Left forelimb (tissue), 1 donor: ENCODE data around the gene SLC41A1.

ENCODE experiments used
- DNase-seq: peaks from one replicate; pipeline ENCODE4 v3.0.0-alpha.2; 2018; ENCODE audit warnings: low spot score

SLC41A1 gene

DNA sequence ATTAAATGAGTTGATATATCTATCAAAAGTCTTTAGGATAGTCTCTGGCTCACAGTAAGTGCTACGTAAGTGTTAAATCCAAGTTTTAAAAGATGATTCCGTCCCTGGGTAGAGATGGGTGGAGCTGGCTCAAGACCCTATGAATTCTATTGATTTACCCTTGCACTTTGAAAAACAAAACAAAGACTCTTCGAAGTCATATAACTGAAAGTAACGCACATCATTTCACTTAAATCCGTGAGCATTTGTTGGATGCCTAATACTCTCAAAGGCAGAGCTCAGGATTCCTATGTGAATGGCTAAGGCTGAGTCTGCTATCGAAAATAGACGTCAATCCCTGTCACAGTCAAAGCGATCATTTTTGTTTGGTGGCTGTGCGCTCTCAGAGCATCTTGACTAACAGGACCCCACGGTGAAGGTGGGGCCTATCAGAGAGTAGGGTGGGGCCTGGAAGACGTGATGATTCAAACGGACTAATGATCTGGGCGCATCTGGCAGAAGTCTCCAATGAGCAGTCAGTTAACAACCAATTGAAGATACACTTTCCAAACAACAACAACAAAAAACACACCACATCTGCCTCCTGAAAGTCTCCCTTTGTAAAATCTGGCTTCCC is 61.9 kb downstream of the SLC41A1 start:
- no peak for DNase-seq

DNA sequence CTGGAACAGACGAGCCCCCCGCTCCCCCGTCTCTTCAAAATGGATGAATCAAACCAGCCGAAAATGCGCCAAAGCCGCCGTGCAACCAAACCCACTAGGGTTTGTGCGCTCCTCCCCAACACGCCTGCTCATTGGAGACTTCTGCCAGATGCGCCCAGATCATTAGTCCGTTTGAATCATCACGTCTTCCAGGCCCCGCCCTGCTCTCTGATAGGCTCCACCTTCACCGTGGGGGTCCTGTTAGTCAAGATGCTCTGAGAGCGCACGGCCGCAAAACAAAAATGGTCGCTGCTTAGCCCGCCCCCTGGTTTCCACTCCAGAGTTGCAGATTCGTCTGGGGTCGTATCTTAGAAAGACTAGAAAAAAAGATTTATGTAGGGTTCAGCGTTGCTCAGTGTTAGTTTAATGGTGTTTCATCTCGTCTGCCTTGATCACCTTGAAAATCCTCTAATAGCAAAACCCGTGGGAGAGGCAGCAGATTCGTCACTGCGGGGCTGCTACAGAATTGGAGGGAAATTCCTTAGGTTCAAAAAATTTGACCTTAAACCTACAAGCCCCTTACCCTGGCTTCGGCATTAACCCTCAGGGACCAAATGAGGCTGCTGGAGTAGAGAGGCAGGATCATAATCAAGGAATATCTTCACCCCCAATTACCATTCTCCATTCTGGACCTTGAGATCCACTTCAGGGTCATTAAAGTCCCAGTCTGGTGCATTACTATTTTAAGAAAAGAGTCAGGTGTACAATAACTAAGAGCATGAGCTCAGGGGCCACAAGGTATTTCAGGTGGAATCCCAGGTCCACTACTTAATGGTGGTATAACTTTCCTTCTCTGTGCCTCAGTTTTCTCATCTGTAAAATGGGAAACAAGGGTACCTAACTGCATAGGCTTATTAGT is 62.6 kb downstream of the SLC41A1 start, which contains the start of gene NUCKS1:
TSS of gene NUCKS1 (minus strand) at position 45 of the 898 bp plus-strand sequence. CDS start 209 bp downstream, outside the sequence.
- peak; percentile 95 for DNase-seq

DNA sequence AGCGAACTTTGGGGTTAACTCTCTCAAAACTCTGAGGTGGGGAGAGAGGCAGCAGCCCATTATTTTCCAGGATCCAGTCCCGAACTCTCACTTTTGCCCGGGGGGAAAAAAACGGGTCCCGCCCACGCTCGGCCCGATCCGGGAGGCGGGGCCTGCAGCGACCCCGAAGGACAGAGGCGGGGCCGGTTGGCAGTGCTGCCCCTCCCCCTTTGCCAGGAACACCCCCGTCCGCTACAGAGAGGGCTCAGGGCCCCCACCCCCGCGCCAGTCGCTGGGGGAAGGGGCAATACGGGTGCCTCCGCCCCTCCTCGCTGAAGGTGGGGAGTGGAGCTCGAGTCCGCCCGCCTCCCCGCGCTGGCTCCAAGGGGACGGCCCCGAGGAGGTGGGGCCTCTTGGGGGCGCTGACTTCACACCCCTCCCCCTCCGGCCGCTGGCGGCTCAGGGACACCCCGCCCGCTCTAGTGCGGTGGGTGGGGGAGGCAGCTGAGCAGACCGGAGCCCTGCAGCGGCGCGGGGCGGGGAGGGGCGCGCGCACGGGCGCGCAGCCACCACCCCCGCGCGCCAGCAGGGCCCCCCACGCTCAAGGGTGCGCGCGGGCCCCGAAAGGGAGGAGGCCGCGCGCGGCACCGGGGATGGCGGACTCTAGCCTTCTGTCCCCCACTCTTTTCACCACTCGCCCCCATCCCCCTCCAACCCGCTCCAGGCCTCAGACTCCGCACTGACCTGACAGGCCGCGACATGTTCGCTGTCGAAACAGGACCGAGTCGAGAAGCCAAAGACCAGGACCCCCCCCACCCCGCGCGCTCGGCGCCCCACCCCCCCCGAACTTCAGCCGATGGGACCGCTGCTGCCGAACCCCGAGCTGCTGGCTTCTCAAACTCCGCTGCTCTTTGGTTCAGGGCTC is 63.5 kb downstream of the SLC41A1 start:
- peak; percentile 97 for DNase-seq

DNA sequence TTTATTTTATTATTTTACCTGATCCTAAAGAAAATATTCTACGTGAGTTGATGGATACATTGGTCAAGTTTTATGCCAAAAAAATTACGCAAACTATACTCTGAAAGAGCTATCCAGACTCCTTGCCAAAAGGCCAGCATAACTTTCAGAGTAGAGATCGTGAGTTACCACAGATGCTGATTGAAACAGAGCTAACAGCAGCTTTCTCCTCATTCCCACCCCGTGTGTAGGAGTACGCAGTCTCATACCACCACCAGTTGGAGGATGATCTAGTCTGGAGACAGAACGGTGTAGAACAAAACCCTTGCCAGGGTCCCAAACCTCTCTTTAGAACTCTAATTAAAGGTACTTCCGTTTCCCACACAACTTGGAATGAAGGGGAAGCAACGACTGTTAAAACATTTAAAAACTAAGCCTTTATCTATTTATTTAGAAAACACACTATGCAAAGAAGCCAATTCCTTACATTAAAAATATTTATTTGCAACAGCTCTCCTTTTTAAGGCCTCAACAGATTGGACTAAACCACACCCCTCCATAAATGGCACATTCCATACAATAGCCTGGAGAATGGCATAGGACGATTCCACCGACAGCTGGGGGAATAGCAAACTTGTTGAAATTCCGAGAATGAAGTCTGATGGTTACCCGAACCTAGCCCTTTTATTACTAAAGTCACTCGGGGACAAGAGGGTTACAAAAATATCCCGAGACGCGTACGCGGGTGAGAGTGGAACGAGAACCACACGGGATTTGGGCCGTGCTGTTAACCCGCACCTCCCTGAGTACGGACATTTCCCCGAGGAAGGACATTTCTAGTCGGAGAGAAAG is 64.4 kb downstream of the SLC41A1 start:
- DNase-seq: no peak

DNA sequence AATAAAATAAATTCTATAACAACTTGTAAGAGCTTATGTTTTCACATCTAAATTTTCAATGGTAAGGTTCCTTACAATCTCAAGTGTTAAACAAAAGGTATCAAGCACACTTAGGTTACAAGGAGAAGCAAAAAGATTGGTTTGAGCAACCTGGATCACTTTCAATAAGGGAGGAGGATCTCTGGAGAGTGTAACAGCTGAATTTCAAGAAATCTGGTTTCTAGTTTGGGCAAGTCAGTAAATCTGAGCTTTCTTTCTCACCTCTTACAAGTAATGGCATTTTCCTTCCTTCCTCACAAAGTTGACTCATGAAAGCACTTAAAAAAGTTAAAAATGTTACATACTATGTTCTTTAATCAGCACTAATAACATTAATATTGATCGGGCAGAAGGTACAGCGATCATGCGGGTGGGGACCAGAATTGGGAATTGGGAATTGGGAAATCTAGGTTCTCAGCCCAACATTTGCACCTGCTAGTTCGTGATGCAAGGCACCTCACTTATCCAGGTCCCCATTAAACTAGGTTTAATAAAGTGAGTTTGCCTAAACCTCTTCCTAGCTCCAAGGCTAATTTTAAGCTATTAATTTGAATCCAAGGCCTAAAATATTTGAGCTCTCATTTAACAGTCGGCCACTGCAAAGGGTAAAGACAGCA is 66.1 kb downstream of the SLC41A1 start:
- DNase-seq: no peak

DNA sequence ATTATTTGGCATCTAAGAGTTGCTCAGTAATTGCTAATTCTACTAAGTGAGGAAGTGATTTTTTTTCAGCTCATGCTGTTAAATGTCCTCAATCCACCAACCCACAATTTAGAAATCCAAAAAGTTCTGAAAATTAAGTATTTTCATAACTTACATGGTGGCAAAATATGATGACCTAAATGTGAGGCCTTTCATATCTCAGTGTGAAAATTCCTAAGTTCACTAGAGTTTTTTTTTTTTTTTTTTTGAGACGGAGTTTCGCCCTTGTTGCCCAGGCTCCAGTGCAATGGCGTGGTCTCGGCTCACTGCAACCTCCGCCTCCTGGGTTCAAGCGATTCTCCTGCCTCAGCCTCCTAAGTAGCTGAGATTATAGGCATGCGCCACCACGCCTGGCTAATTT is 68.6 kb downstream of the SLC41A1 start:
- DNase-seq: no peak

DNA sequence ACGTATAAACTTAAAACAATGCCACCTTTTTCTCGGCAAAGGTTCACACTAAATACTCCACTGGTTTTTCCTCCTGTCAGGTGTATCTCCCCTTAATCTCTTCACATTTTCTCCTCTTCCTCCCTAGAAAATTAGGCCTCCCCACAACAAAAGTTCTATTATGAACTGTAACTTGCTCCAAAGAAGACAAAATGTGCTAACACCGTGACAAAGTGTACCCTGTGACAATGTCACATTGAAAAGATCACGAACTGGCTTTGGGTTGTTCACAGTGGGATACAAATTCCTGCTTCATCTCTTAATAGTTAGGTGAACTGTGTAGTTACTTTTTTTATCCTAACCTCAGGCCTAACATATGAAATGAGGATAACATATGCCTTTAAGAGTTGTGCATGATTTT is 69.0 kb downstream of the SLC41A1 start:
- DNase-seq: no peak

DNA sequence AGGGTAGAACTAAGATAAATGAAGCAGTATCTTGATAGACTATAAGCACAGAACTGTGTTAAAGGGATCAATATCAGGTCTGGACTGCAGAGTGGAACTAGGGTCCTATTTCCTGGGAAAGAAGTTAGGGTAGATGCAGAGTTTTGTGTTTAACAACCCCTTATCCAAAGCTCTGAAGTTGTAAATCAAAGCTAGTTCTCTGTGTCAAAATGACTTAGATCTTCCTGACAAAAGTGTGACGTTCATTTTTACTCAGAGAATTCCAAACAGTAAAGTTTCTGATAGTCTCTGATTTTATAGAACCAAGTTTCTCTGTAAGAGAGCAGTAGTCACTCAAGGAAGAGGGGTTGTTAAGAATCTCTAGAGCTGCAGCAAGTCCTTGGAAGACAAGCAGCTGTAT is 71.3 kb downstream of the SLC41A1 start:
- no peak for DNase-seq

DNA sequence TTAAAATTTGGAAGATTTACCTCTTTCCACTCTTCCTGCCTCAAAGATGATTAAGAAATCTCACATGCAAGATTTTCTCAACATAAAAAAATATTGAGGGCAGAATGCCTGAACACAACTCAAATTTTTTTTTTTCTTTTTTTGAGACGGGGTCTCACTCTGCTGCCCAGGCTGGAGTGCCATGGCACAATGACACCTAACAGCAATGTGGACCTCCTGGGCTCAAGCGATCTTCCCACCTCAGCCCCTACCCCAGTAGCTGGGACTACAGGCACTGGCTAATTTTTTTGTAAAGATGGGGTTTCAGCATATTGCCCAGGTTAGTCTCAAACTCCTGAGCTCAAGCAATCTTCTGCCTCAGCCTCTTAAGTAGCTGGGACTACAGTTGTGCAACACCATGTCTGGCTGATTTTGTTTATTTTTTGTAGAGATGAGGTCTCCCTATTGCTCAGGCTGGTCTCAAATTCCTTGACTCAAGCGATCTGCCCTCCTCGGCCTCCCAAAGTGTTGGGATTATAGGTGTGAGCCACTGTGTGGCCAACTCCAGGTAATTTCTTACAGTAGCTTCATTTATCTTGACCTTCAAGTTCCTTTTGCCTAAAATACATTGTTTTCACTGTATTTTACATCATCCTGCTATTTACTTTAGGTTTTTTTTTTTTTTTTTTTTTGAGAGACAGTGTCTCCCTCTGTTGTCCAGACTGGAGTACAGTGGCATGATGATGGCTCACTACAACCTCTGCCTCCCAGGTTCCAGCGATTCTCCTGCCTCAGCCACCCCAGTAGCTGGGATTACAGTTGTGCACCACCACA is 73.4 kb downstream of the SLC41A1 start:
- no peak for DNase-seq
